HepG2 (cell line): ENCODE data around the gene ADAMTS4. TPM values are rescaled to one million over a fixed set of nuclear protein-coding genes. Genes with fewer than 3 reads are reported as not detected.
A peak's percentile ranks its signal among the peaks of the same experiment; 100 is the strongest.

ENCODE experiments used
- BRCA1 ChIP-seq: sonication (generic); formaldehyde crosslinking; IDR thresholded peaks from 2 replicates; pipeline ENCODE4 v1.4.0; 2020; ENCODE audit warnings: missing genetic modification reagents
- HNRNPH1 ChIP-seq: fragments of 200-400 bp; formaldehyde crosslinking; optimal IDR thresholded peaks from 2 replicates; pipeline ENCODE3; 2017; ENCODE audit warnings: mild to moderate bottlenecking, low read depth, low read length
- MTF2 ChIP-seq: sonication (generic); formaldehyde crosslinking; IDR thresholded peaks from 2 replicates; pipeline ENCODE4 v1.5.0; 2020; ENCODE audit warnings: missing genetic modification reagents, borderline replicate concordance
- NKX3-1 ChIP-seq: sonication (generic); formaldehyde crosslinking; IDR thresholded peaks from 2 replicates; pipeline ENCODE4 v1.5.0; 2020; ENCODE audit warnings: missing genetic modification reagents
- SIX4 ChIP-seq: sonication (generic); formaldehyde crosslinking; IDR thresholded peaks from 2 replicates; pipeline ENCODE4 v1.4.0; 2020; ENCODE audit warnings: missing genetic modification reagents
- SRSF9 ChIP-seq: fragments of 200-400 bp; formaldehyde crosslinking; IDR thresholded peaks from 2 replicates; pipeline ENCODE4 v1.6.1; 2018; ENCODE audit warnings: borderline replicate concordance, mild to moderate bottlenecking, low read depth, low read length; ENCODE audit not compliant: insufficient read depth, poor library complexity, severe bottlenecking
- TRIM24 ChIP-seq: sonication (generic); formaldehyde crosslinking; IDR thresholded peaks from 2 replicates; pipeline ENCODE4 v1.8.0; 2022; ENCODE audit warnings: mild to moderate bottlenecking, missing genetic modification reagents
- ZNF10 ChIP-seq: sonication (generic); formaldehyde crosslinking; IDR thresholded peaks from 2 replicates; pipeline ENCODE4 v1.4.0; 2020; ENCODE audit warnings: mild to moderate bottlenecking, low read depth, missing genetic modification reagents, borderline replicate concordance
- ZNF234 ChIP-seq: sonication (generic); formaldehyde crosslinking; conservative IDR thresholded peaks from 2 replicates; pipeline ENCODE4 v1.5.1; 2020; ENCODE audit warnings: mild to moderate bottlenecking, missing genetic modification reagents
- ZNF274 ChIP-seq: sonication (generic); formaldehyde crosslinking; IDR thresholded peaks from 2 replicates; pipeline ENCODE4 v1.5.1; 2020; ENCODE audit warnings: mild to moderate bottlenecking, missing genetic modification reagents
- ZNF432 ChIP-seq: sonication (generic); formaldehyde crosslinking; IDR thresholded peaks from 2 replicates; pipeline ENCODE4 v1.5.0; 2020; ENCODE audit warnings: missing genetic modification reagents, mild to moderate bottlenecking, borderline replicate concordance
- ZNF569 ChIP-seq: sonication (generic); formaldehyde crosslinking; IDR thresholded peaks from 2 replicates; pipeline ENCODE4 v1.5.0; 2020; ENCODE audit warnings: mild to moderate bottlenecking, missing genetic modification reagents, moderate library complexity, borderline replicate concordance
- polyA plus RNA-seq, 8 experiments: library from polyadenylated mRNA; depleted of rRNA in 3 of 8; stranded (reverse) in 7 of 8; unstranded in 1 of 8; fragments of >200 nt; fragmentation: Illumina TruSeq in 4 of 8; extraction: Trizol in 4 of 8; gene quantifications; 2 replicates each; pipeline versions ENCODE4 v1.2.1 to v1.2.3, GENCODE V29; 2011 to 2016; ENCODE audit warnings: low read depth in 4 of 8, missing spikeins in 1 of 8, mixed read lengths in 1 of 8; ENCODE audit not compliant: insufficient read depth in 1 of 8
- total RNA-seq, 5 experiments: library from RNA; depleted of rRNA; stranded (reverse); fragments of >200 nt; fragmentation: Illumina TruSeq; extraction: Trizol; gene quantifications; 2 replicates each; pipeline ENCODE4 v1.2.3, GENCODE V29; 2016; ENCODE audit warnings: low read depth in 1 of 5
- TF ChIP-seq, protein P1 (sequence below): sonication (generic); formaldehyde crosslinking; IDR thresholded peaks from 2 replicates; pipeline ENCODE4 v1.5.1; 2020; ENCODE audit warnings: missing genetic modification reagents, mild to moderate bottlenecking, borderline replicate concordance
- TF ChIP-seq, protein P2 (sequence below), 2 experiments: sonication (generic) in 1 of 2; formaldehyde crosslinking in 1 of 2; IDR thresholded peaks; 2 replicates each; pipeline versions ENCODE4 v1.4.0 to v1.6.1; 2018 to 2020; ENCODE audit warnings: missing genetic modification reagents in 2 of 2, borderline replicate concordance in 1 of 2, low read depth in 1 of 2, mild to moderate bottlenecking in 1 of 2, missing biosample characterization in 1 of 2
- TF ChIP-seq, protein P3 (sequence below): IDR thresholded peaks from 2 replicates; pipeline ENCODE4 v1.6.1; 2016; ENCODE audit warnings: low read depth
- TF ChIP-seq, protein P4 (sequence below): sonication (generic); formaldehyde crosslinking; IDR thresholded peaks from 2 replicates; pipeline ENCODE4 v1.5.0; 2020; ENCODE audit warnings: missing genetic modification reagents
- TF ChIP-seq, protein P5 (sequence below): IDR thresholded peaks from 2 replicates; pipeline ENCODE4 v1.6.1; 2016
- TF ChIP-seq, protein P6 (sequence below): sonication (generic); formaldehyde crosslinking; conservative IDR thresholded peaks from 2 replicates; pipeline ENCODE4 v1.4.0; 2020; ENCODE audit warnings: missing genetic modification reagents

The ADAMTS4 gene
- total and polyA plus RNA-seq, 2 of the 13 experiments (the other 11 are each of a cell fraction or from before 2014, with no cell fraction given) = 0.51 to 1.7 TPM

DNA sequence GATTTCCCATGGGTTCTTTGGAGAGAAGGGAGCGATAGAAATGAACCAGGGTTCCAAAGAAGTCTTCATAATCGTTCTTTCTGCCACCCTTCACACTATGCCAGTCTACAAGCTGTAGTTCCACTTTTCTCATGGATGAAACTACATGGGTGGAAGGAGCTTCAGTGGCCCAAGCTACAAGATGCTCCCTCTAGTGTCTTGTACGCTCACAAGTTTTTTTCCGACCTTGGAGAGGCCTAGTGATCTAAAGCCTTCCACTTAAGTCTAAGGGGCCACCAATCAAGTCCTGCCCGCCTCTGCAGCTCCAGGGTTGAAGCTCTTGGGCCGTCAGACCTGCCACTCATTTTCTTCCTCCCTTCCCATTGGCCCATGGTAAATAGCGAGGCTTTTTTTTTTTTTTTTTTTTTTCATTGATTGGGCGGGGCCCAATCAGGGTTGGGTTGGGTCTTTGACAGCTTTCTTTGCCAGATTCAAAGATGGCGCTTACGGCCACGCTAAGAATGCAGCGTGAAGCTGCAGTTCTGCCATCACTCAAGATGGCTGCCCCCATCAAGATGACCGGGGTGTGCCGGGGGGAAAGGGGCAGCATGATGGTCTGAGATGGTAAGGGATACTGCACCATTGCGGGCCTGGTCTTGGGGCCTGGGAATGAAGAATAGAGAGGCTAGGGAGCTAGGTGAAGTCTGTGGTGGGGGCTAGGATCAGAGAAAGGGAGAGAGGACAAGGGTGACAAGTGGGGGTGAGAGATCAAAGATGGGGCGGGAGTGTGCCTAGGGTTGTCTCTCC lies 26.9 kb upstream of the ADAMTS4 start, which contains the start of gene TOMM40L (continued):
- TF ChIP-seq, protein P1, sequence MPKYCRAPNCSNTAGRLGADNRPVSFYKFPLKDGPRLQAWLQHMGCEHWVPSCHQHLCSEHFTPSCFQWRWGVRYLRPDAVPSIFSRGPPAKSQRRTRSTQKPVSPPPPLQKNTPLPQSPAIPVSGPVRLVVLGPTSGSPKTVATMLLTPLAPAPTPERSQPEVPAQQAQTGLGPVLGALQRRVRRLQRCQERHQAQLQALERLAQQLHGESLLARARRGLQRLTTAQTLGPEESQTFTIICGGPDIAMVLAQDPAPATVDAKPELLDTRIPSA (CRISPR knock-in tag) = no peak
- TF ChIP-seq, protein P2, sequence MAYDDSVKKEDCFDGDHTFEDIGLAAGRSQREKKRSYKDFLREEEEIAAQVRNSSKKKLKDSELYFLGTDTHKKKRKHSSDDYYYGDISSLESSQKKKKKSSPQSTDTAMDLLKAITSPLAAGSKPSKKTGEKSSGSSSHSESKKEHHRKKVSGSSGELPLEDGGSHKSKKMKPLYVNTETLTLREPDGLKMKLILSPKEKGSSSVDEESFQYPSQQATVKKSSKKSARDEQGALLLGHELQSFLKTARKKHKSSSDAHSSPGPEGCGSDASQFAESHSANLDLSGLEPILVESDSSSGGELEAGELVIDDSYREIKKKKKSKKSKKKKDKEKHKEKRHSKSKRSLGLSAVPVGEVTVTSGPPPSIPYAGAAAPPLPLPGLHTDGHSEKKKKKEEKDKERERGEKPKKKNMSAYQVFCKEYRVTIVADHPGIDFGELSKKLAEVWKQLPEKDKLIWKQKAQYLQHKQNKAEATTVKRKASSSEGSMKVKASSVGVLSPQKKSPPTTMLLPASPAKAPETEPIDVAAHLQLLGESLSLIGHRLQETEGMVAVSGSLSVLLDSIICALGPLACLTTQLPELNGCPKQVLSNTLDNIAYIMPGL (CRISPR knock-in tag; IDR thresholded peaks at IDR 0.05; ENCODE audit: borderline replicate concordance in 1 of 2, low read depth in 1 of 2) = peak; percentile 67 to 88; a peak in 3 of 4 replicates
- peak; percentile 25 for TF ChIP-seq HNRNPH1
- TF ChIP-seq SRSF9 = no peak
- TF ChIP-seq, protein P3, sequence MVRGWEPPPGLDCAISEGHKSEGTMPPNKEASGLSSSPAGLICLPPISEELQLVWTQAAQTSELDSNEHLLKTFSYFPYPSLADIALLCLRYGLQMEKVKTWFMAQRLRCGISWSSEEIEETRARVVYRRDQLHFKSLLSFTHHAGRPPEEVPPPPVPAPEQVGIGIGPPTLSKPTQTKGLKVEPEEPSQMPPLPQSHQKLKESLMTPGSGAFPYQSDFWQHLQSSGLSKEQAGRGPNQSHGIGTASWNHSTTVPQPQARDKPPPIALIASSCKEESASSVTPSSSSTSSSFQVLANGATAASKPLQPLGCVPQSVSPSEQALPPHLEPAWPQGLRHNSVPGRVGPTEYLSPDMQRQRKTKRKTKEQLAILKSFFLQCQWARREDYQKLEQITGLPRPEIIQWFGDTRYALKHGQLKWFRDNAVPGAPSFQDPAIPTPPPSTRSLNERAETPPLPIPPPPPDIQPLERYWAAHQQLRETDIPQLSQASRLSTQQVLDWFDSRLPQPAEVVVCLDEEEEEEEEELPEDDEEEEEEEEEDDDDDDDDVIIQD (CRISPR knock-in tag) = no peak
- no peak for TF ChIP-seq NKX3-1 (CRISPR knock-in tag)
- TF ChIP-seq ZNF569 (CRISPR knock-in tag) = no peak
- TF ChIP-seq ZNF234 (CRISPR knock-in tag) = no peak
- TF ChIP-seq SIX4 (CRISPR knock-in tag) = no peak; the same call in 1 of the 2 replicates
- TF ChIP-seq ZNF432 (CRISPR knock-in tag) = no peak
- no peak for TF ChIP-seq ZNF10 (CRISPR knock-in tag)
- TF ChIP-seq, protein P4, sequence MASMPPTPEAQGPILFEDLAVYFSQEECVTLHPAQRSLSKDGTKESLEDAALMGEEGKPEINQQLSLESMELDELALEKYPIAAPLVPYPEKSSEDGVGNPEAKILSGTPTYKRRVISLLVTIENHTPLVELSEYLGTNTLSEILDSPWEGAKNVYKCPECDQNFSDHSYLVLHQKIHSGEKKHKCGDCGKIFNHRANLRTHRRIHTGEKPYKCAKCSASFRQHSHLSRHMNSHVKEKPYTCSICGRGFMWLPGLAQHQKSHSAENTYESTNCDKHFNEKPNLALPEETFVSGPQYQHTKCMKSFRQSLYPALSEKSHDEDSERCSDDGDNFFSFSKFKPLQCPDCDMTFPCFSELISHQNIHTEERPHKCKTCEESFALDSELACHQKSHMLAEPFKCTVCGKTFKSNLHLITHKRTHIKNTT (CRISPR knock-in tag) = no peak
- TF ChIP-seq, protein P5, sequence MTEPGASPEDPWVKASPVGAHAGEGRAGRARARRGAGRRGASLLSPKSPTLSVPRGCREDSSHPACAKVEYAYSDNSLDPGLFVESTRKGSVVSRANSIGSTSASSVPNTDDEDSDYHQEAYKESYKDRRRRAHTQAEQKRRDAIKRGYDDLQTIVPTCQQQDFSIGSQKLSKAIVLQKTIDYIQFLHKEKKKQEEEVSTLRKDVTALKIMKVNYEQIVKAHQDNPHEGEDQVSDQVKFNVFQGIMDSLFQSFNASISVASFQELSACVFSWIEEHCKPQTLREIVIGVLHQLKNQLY = no peak
- TF ChIP-seq, protein P6, sequence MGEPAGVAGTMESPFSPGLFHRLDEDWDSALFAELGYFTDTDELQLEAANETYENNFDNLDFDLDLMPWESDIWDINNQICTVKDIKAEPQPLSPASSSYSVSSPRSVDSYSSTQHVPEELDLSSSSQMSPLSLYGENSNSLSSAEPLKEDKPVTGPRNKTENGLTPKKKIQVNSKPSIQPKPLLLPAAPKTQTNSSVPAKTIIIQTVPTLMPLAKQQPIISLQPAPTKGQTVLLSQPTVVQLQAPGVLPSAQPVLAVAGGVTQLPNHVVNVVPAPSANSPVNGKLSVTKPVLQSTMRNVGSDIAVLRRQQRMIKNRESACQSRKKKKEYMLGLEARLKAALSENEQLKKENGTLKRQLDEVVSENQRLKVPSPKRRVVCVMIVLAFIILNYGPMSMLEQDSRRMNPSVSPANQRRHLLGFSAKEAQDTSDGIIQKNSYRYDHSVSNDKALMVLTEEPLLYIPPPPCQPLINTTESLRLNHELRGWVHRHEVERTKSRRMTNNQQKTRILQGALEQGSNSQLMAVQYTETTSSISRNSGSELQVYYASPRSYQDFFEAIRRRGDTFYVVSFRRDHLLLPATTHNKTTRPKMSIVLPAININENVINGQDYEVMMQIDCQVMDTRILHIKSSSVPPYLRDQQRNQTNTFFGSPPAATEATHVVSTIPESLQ (CRISPR knock-in tag) = no peak
- TF ChIP-seq BRCA1 (CRISPR knock-in tag) = no peak
- TF ChIP-seq ZNF274 (CRISPR knock-in tag) = no peak
- no peak for TF ChIP-seq MTF2 (CRISPR knock-in tag)
- TF ChIP-seq TRIM24 (CRISPR knock-in tag) = no peak
